ENCODE results near the gene DENND5B. TPM values are rescaled to one million over a fixed set of nuclear protein-coding genes. Genes with fewer than 3 reads are reported as not detected.

Gene DENND5B
- total RNA-seq, 1 donor from 2014 or later, result 0.93 TPM

GRCh38 chr12:31366104-31366621 is 224.8 kb downstream of the DENND5B start:
- no peaks in the 10 kb centered on the region for H3K9me3 Mint-ChIP-seq
- no peak for DNase-seq (ENCODE audit: low spot score)
- H3K27ac Mint-ChIP-seq, result no peak overlapping the region

GRCh38 chr12:31363831-31364230 is 227.1 kb downstream of the DENND5B start:
- H3K4me1 Mint-ChIP-seq (ENCODE audit: low read depth), result peaks cover 21% of the 10 kb centered on the region
- no peaks in the 10 kb centered on the region for H3K9me3 Mint-ChIP-seq
- no peak for DNase-seq (ENCODE audit: low spot score)
- H3K4me3 Mint-ChIP-seq, result no peak overlapping the region
- H3K27ac Mint-ChIP-seq, result no peak overlapping the region
- H3K36me3 Mint-ChIP-seq (ENCODE audit: low read depth), result no peaks in the 10 kb centered on the region
- intact Hi-C loops (cut with micrococcal nuclease), result loop anchor here (1.0 to 2.0 kb wide), 2 partner anchors 91 to 113 kb away; no protein-coding TSS in a partner anchor
- peaks cover 7% of the 10 kb centered on the region for H3K27me3 Mint-ChIP-seq (ENCODE audit: insufficient read depth)

More at GRCh38 chr12:31366104-31366621, 224.8 kb downstream of the DENND5B start:
- intact Hi-C loops (cut with micrococcal nuclease), result no loop called here
- peaks cover 21% of the 10 kb centered on the region for H3K4me1 Mint-ChIP-seq (ENCODE audit: low read depth)
- H3K4me3 Mint-ChIP-seq, result no peak overlapping the region
- H3K36me3 Mint-ChIP-seq (ENCODE audit: low read depth), result no peaks in the 10 kb centered on the region
- peaks cover 8% of the 10 kb centered on the region for H3K27me3 Mint-ChIP-seq (ENCODE audit: insufficient read depth)

- Mint-ChIP-seq H3K9me3 (no peaks in the 10 kb centered on the region), H3K4me1 (ENCODE audit: low read depth) (peaks cover 21% of the 10 kb centered on the region), H3K27ac (peak overlapping the region; percentile 85), H3K27me3 (ENCODE audit: insufficient read depth) (peaks cover 7% of the 10 kb centered on the region), H3K36me3 (ENCODE audit: low read depth) (no peaks in the 10 kb centered on the region), H3K4me3 (peak overlapping the region; percentile 66)
- no peak for DNase-seq (ENCODE audit: low spot score)
- intact Hi-C loops (cut with micrococcal nuclease), result loop anchor here (1.0 to 2.0 kb wide), 2 partner anchors 91 to 112 kb away; no protein-coding TSS in a partner anchor
Measured at GRCh38 chr12:31363416-31363809, 227.5 kb downstream of the DENND5B start.

GRCh38 chr12:31362759-31363415 is 228.0 kb downstream of the DENND5B start:
- DNase-seq (ENCODE audit: low spot score), result peak; percentile 24
- no peaks in the 10 kb centered on the region for H3K9me3 Mint-ChIP-seq
- peaks cover 21% of the 10 kb centered on the region for H3K4me1 Mint-ChIP-seq (ENCODE audit: low read depth)
- H3K27ac Mint-ChIP-seq, result peak overlapping the region; percentile 85
- intact Hi-C loops (cut with micrococcal nuclease), result loop anchor here (1.0 to 2.0 kb wide), 3 partner anchors 37 to 112 kb away; partner anchors contain the start of gene SINHCAF
- H3K36me3 Mint-ChIP-seq (ENCODE audit: low read depth), result no peaks in the 10 kb centered on the region
- peak overlapping the region; percentile 66 for H3K4me3 Mint-ChIP-seq
- peaks cover 5% of the 10 kb centered on the region for H3K27me3 Mint-ChIP-seq (ENCODE audit: insufficient read depth)

GRCh38 chr12:31362115-31362758 is 228.7 kb downstream of the DENND5B start:
- Mint-ChIP-seq H3K4me1 (ENCODE audit: low read depth) (peaks cover 21% of the 10 kb centered on the region), H3K4me3 (peak overlapping the region; percentile 66), H3K27me3 (ENCODE audit: insufficient read depth) (peaks cover 2% of the 10 kb centered on the region), H3K27ac (peak overlapping the region; percentile 85), H3K9me3 (no peaks in the 10 kb centered on the region), H3K36me3 (ENCODE audit: low read depth) (no peaks in the 10 kb centered on the region)
- intact Hi-C loops (cut with micrococcal nuclease), result loop anchor here (1.0 to 2.0 kb wide), 2 partner anchors 36 to 89 kb away; partner anchors contain the start of gene SINHCAF
- DNase-seq (ENCODE audit: low spot score), result peak; percentile 0

GRCh38 chr12:31361730-31362114 is 229.2 kb downstream of the DENND5B start:
- no peak overlapping the region for H3K27ac Mint-ChIP-seq
- H3K36me3 Mint-ChIP-seq (ENCODE audit: low read depth), result no peaks in the 10 kb centered on the region
- peaks cover 21% of the 10 kb centered on the region for H3K4me1 Mint-ChIP-seq (ENCODE audit: low read depth)
- H3K4me3 Mint-ChIP-seq, result no peak overlapping the region
- H3K27me3 Mint-ChIP-seq (ENCODE audit: insufficient read depth), result peaks cover 2% of the 10 kb centered on the region
- intact Hi-C loops (cut with micrococcal nuclease), result loop anchor here (1.0 to 2.0 kb wide), 2 partner anchors 35 to 89 kb away; partner anchors contain the start of gene SINHCAF
- DNase-seq (ENCODE audit: low spot score), result no peak
- no peaks in the 10 kb centered on the region for H3K9me3 Mint-ChIP-seq

- Mint-ChIP-seq H3K27ac (no peak overlapping the region), H3K9me3 (no peaks in the 10 kb centered on the region), H3K36me3 (ENCODE audit: low read depth) (no peaks in the 10 kb centered on the region), H3K4me1 (ENCODE audit: low read depth) (no peaks in the 10 kb centered on the region), H3K27me3 (ENCODE audit: insufficient read depth) (peaks cover 6% of the 10 kb centered on the region), H3K4me3 (no peak overlapping the region)
- DNase-seq (ENCODE audit: low spot score), result no peak
- intact Hi-C loops (cut with micrococcal nuclease), result no loop called here
Measured at GRCh38 chr12:31355747-31356107, 235.2 kb downstream of the DENND5B start.

- H3K36me3 Mint-ChIP-seq (ENCODE audit: low read depth), result no peaks in the 10 kb centered on the region
- no peak for DNase-seq (ENCODE audit: low spot score)
- H3K27ac Mint-ChIP-seq, result no peak overlapping the region
- H3K4me3 Mint-ChIP-seq, result no peak overlapping the region
- H3K27me3 Mint-ChIP-seq (ENCODE audit: insufficient read depth), result peaks cover 12% of the 10 kb centered on the region
- H3K4me1 Mint-ChIP-seq (ENCODE audit: low read depth), result no peaks in the 10 kb centered on the region
- no peaks in the 10 kb centered on the region for H3K9me3 Mint-ChIP-seq
- intact Hi-C loops (cut with micrococcal nuclease), result no loop called here
Measured at GRCh38 chr12:31353750-31354708, 236.9 kb downstream of the DENND5B start.

- intact Hi-C loops (cut with micrococcal nuclease), result no loop called here
- Mint-ChIP-seq H3K36me3 (ENCODE audit: low read depth) (no peaks in the 10 kb centered on the region), H3K27ac (no peak overlapping the region), H3K9me3 (no peaks in the 10 kb centered on the region), H3K27me3 (ENCODE audit: insufficient read depth) (peaks cover 7% of the 10 kb centered on the region), H3K4me1 (ENCODE audit: low read depth) (no peaks in the 10 kb centered on the region), H3K4me3 (no peak overlapping the region)
- DNase-seq (ENCODE audit: low spot score), result no peak
Measured at GRCh38 chr12:31346267-31346666, 244.7 kb downstream of the DENND5B start.

- H3K27me3 Mint-ChIP-seq (ENCODE audit: insufficient read depth), result peaks cover 3% of the 10 kb centered on the region
- intact Hi-C loops (cut with micrococcal nuclease), result no loop called here
- H3K27ac Mint-ChIP-seq, result no peak overlapping the region
- H3K36me3 Mint-ChIP-seq (ENCODE audit: low read depth), result no peaks in the 10 kb centered on the region
- DNase-seq (ENCODE audit: low spot score), result no peak
- no peaks in the 10 kb centered on the region for H3K4me1 Mint-ChIP-seq (ENCODE audit: low read depth)
- H3K9me3 Mint-ChIP-seq, result no peaks in the 10 kb centered on the region
- no peak overlapping the region for H3K4me3 Mint-ChIP-seq
Measured at GRCh38 chr12:31343139-31343538, 247.8 kb downstream of the DENND5B start.

- intact Hi-C loops (cut with micrococcal nuclease), result no loop called here
- Mint-ChIP-seq H3K4me1 (ENCODE audit: low read depth) (peaks cover 4% of the 10 kb centered on the region), H3K36me3 (ENCODE audit: low read depth) (no peaks in the 10 kb centered on the region), H3K4me3 (no peak overlapping the region), H3K27me3 (ENCODE audit: insufficient read depth) (peaks cover 3% of the 10 kb centered on the region), H3K27ac (no peak overlapping the region), H3K9me3 (no peaks in the 10 kb centered on the region)
- DNase-seq (ENCODE audit: low spot score), result no peak
Measured at GRCh38 chr12:31342286-31342685, 248.7 kb downstream of the DENND5B start.

- H3K36me3 Mint-ChIP-seq (ENCODE audit: low read depth), result no peaks in the 10 kb centered on the region
- peaks cover 4% of the 10 kb centered on the region for H3K4me1 Mint-ChIP-seq (ENCODE audit: low read depth)
- intact Hi-C loops (cut with micrococcal nuclease), result no loop called here
- no peak for DNase-seq (ENCODE audit: low spot score)
- H3K27me3 Mint-ChIP-seq (ENCODE audit: insufficient read depth), result peaks cover 3% of the 10 kb centered on the region
- H3K9me3 Mint-ChIP-seq, result no peaks in the 10 kb centered on the region
- H3K27ac Mint-ChIP-seq, result no peak overlapping the region
- H3K4me3 Mint-ChIP-seq, result no peak overlapping the region
Measured at GRCh38 chr12:31339831-31340622, 250.9 kb downstream of the DENND5B start.
